ELR (cell line): ENCODE data around the gene CEACAM18.
A peak's percentile ranks its signal among the peaks of the same experiment; 100 is the strongest.
"Not testable (repeated sequence)": the region's sequence is repeated elsewhere in the genome, so short reads cannot be mapped to it uniquely, and the experiment has no call there.

Source experiments
- DNase-seq: peaks from one replicate; pipeline ENCODE4 v3.0.0-alpha.2; 2015; ENCODE audit warnings: low read depth

Gene CEACAM18

DNA sequence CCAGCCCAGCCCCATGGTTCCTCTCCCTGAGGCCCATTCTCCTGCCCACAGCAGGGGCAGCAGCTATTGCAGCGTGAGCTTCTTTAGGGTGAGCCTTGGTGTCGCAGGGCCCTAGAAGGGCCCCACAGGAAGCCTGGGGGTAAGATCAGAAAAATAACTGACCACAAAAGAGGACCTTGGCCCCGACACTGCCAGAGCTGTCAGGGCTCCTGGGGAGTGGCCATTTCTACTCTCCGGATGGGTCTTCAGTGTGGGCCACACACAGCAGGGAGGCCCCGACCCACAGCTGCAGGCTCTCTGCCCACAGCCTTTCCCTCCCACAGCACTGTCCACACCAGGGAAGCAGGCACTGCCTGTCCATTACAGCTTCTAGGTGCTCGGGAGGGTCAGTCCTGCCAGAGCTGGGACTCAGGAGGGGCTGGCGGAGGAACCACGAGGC, 16.6 kb upstream of the CEACAM18 start:
- DNase-seq: no peak

DNA sequence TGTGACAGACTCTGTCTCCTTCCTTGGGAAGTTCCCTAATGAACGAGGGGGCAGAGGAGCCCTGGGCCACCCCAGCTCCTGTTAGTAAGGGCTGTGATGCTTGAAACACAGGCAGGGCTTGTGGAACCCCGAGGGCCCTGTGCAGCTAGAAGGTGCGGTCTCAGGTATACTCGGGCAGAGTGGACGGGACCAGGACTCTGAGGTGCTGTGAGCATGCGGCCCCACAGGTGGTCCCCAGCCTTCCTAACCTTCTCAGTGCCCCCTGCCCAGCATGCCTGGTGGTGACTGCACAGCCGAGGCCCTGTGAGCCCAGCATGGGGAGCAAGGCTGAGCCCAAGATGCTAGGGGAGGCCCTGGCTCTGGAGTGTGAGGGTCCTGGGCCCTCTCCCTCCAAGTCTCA, 16.1 kb upstream of the CEACAM18 start:
- no peak for DNase-seq

DNA sequence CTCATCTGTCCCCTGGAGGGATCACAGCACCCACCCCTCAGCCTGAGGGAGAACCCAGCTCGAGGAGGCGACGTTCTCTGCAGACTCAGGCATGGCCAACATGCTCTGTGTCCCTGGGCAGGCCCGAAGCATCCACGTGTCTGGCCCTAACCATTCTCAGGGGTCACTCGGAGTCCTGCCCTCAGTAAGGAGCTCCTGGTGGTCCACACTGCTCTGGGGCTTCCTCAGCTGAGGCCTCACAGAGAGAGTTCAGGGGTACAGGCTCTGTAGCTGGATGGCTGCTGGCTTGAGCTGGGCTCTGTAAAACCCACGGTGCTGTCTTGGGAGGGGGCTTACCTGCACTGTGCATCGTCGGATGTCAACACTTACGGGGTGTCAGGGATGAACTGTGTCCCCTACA, 15.7 kb upstream of the CEACAM18 start:
- DNase-seq: no peak

DNA sequence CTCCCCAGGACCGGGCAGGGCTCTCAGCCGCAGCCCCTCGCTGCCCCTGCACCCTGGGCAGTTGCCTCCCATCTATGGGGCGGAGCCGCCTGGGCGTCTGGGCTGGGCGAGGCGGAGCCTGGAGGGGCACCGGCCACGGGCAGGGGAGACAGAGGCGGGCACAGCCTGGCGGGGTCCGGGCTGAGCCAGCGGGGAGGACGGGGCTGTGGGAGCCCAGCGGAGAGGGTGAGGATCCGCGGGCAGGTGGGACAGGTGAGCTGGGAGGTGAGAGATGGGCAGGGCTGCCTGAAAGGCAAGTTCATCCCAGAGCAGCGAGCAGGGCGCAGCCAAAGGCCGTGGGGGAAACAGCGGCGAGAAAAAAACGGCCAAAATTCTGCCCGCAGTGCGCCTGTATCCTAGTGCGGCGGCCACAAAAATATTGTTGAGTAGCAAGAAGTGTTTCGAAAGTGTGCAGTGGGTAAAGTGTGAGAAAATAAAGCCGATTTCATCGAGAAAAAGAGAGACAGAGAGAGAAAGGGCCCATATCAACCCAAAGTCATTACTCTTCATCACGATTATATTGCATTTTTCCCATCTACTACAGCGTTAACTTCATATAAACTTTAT, 14.3 kb upstream of the CEACAM18 start:
- not testable (repeated sequence) for DNase-seq

DNA sequence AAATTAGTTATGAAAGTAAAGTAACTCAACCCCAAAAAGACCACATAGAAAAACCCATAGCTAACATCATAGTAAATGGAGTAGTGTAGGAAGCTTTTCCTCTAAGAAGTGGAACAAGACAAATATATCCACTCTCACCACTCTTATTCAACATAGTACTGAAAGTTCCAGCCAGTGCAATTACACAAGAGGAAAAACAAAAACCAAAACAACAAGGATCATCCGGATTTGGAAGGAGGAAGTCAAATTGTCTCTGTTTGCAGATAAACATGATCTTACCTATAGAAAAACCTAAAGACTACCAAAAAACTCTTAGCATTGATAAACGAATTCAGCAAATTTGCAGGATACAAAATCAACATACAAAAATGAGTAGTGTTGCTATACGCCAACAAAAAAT, 11.6 kb upstream of the CEACAM18 start:
- DNase-seq: no peak

DNA sequence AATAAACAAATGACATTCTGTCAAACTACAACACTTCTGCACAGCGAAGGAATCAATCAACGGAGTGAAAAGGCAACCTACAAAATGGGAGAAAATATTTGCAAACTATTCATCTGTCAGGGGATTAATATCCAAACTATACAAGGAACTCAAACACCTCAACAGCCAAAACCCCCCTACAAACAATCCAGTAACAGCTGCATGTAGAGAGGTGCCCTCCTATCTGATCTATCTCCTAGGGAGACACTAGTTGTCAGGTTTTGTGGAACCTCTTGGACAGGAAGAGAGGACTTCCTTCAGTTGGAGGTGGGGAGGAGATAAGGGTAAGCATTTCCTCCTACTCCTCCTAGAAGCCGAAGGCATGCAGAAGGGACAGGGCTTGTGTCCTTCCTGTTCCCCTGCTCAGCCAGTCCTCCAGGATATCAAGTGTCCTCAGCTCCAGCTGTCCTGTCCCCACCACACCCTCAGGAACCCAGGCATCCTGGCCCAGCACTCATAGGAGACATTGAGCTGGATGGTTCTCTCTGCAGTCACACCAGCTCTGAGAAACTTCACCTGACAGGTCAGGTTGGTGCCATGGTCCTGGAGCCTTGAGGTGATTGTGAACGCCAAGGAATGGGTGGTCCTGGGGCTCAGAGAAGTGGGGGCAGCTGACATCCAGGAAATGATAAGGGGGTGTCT, 10.3 kb upstream of the CEACAM18 start:
- DNase-seq: no peak

DNA sequence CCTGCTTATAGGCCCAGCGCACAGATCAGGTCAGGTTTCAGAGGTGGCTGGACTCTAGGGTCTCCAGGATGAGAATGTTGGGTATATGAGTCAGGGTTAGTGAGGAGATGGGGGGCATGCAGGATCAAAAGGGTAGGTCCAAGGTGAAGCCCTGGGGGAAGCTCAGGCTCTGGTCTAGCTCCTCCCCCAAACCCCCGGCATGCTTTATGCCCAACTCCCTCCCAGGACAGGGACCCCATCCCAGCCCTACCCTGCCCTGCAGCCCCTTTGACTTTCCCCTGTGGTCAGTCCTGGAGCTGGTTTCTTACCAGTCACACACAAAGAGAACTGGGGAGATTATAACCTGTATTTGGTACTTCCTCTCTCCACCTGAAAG, 9.8 kb upstream of the CEACAM18 start:
- no peak for DNase-seq

DNA sequence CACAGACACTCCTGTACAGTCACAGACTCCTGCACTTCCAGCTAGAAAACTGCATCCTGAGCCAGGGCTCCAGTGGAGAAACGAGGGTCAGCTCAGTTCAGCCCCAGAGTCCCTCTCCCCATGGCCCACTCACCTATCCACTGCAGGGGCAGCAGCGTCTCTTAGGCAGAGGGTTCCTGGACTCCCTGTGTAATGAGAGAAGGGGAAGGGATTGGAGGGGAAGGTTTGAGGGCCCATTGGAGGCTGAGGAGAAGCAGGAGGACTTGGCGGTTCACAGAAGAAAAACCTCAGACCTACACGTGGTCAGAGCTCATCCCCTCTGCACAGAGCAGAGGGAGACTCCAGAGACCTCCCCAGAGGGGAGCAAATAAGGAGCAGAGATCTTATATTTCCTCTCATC, 9.2 kb upstream of the CEACAM18 start:
- DNase-seq: no peak

DNA sequence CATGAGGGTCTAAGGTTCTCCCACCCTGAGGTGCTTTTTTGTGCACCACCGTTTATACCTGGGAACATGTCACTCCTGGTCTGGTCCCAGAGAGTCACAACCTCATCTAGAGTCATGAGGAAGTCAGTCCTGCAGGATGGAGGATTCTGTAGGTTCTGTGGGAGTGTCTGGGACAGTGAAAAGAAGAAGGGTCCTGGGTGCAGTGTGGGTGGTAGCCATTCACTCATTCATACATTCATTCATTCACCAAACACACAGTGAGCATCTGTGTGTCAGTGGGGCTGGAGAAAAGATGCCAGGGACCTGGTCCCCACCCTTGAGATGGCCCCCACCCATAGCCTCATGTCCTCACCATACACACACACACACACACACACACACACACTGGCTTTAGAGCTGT, 8.7 kb upstream of the CEACAM18 start:
- DNase-seq: no peak

DNA sequence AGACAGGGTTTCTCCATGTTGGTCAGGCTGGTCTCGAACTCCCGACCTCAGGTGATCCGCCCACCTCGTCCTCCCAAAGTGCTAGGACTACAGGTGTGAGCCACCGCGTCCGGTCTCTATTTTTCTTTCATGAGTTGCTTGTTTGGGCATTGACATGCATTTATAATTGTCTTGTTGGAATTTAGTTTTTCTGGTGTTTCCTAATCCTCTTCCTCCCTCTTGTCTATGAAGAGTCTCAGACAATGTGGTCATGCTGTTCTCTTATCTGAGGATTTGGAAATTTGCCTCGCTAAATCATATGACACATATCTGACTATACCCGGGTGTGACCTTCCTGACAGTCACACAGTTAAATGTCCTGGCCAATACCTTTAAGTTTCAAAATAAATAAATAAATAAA, 7.4 kb upstream of the CEACAM18 start:
- DNase-seq: no peak

DNA sequence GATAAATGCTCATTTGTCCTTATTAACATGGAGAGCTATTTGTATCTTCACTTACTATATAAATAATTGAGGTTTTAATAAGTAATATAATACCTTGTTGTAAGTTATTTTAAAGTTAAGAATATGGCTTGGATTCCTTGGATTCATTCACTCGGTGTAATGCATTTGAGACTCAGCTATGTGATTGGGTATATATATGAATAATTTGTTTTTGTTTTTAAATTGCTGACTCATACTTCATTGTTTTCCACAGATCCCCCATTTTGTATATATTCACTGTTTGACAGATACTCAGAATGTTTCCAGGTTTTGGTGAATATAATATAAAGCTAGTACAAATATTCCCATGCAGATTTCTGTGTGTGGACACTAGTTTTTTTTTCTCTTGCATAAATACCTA, 6.8 kb upstream of the CEACAM18 start:
- DNase-seq: no peak

DNA sequence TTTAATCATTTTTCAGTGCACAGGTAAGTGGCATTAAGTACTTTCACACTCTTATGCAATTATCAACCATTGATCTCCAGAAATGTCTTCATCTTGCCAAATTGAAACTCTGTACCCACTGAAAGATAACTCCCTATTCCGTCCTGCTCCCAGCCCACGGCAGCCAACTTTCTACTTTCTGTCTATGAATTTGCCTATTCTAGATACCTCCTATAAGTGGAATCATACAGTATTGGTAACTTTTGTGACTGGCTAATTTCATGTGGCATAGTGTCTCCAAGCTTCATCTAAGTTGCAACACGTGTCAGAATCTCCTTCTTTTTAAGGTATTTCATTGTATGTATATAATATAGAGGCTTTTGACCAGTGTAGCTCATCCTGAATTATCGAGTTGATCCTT, 5.7 kb upstream of the CEACAM18 start:
- DNase-seq: no peak

DNA sequence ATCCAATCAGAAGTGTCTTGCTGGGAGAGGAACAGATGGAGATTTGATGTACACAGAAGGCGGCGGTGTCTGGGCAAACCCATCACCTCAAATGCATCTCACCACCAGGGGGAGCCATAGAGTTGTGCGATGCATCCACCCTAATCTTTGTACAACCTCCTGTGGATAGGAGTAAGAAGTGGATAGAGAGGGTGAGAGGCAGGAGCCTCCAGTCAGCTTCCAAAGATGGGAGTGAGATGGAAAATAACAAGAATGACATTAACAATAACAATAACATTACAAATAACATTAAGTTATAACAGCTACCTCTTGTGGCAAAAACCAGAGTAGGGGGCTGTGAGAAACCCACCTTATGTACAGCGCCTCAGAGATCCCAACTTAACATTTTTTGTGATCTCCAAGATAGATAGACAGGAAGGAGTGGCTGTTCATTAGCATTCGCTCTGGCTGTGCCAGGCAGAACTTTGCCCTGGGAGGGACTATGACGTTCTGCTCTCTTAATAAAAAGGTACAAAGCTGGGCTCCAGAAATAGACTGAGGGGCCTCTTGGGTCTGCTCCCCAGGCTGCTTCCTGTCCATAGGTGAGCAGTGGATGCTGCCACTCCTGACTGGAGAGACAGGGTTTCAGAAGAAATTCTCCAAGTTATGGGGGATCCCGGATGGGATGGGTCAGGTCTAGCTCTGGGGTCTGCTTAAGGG, 5.2 kb upstream of the CEACAM18 start:
- peak; percentile 72 for DNase-seq

DNA sequence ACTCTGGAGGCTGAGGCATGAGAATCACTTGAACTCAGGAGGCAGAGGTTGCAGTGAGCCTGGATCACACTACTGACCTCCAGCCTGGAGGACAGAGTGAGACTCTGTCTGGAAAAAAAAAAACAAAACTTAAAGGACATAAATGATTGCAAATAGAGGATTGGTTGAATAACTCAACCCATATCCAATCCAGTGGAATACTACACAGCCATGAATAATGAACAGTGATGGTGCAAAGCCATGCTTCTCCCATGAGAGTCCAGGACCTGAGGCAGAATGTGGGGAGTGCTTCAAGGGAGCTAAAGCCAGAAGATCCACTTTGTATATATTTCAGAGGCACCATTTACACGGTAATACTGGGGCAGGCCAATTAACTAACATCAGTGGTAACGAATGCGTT, 2.2 kb upstream of the CEACAM18 start:
- no peak for DNase-seq

DNA sequence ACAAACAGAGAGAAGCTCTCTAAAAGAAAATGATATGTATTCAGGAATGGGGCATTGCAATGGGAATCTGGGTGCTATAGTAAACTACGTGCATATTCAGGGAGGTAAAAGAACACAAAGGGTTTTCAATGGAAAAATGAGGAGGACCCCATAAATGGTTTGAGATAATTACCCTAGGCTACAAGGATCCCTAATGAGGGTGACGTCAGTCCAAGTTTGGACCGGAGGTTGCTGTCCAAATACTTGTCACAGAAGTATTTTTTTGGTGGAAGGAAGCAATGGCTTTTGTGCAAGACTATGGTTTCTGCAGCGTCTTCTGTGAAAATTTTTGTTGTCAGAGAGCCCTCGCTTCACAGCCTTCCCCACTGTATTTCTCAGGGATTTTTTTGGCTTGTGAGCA, 995 bp upstream of the CEACAM18 start:
- no peak for DNase-seq

DNA sequence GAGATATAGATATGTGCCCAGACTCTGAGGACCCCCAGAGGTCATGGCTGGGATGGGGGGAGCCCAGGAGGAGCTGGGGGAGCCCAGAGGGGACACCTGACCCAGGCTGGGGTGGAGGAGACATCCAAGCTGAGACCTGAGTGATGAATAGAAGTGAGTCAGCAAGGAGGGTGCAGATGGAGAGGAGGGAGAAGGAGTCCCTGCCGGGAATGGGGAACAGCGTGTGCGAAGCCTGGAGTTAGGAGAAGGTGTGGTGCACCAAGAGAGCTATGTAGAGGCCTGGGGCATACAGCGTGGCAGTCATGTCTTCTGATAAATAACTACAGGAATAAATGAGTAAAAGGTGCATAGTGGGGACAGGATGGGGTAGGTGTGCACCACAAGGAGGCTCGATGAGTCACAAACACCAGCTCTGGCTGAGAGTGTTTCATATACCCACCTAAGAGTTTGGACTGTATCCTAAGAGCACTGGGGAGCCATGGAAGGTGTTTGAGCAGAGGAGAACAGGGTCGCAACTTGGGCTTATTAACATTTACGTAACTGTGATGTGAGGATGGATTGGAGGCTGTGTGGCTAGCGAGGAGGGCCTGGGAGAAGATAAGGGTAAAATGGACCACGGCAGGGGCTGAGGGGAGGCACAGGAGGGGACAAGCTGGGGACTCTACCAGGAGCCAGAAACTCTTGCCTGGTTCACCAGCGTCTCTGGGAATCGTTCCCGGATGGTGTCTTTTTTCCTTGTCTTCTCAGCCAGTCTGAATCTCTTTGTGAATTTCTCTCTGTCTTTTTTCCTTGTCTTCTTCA, 1.4 kb downstream of the CEACAM18 start:
- DNase-seq: no peak

DNA sequence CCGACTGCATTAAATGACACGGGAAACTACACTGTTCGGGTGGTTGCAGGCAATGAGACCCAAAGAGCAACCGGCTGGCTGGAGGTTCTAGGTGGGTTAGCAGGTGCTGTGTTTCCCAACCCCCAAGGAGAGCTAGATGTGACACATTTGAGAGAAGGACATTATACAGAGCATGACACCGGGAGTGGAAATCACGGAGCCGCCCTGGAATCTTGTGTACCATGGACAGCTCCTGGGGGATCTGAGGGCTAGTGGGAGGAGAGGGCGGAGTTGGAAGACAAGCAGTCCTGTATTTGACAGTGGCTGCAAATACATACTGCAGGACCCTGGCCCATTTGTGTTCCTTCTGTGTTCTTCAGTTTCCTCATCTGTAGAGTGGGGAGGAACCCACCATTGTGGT, 2.3 kb downstream of the CEACAM18 start:
- peak; percentile 10 for DNase-seq

DNA sequence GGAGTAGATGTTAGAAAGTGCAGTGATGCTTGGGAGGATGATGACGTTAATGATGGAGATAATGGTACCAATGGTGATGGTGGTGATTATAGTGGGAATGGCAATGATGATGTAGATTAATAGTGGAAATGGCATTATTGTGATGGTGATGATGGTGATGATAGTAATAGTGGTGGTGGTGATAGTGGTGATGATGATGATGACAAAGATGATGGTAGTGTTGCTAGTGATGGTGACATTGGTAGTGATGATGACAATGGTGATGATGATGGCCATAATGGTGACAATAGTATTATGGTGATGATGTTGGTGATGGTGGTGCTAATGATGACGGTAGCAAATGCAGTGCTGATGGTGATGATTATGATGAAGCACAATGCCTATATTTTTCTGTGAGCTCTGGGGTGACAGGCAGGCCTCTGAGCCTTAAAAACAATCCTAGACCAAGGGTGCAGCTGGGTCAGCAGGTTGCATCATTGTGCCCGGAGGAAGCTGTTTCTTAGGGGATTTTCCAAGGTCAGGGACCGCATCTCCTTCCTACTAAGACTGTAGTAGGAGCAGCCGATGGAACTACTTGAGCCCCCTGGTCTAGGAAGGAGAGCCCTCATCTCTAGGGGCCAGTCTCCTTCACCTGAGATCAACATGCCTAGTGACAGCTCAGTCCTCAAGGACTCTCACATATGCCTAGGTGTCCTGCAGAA, 7.8 kb downstream of the CEACAM18 start:
- no peak for DNase-seq

DNA sequence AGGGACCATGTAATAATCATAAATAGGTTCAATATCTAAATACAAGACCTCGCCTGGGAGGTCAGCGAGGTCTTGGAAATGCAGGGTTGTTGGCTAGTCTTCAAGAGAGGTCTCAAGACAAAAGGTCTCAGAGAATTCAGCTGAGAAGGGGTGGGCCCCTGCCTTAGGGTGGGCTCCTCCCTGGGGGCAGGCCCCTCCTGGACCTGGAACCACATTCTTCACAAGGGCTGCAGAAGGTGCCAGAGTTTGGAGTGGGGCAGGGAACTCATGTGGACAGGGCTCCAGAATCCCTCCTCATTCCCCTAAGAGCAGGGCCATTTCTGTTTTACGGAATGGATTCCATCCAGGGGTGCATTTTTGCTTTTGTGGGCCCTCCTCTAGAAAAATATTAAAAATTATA, 10.2 kb downstream of the CEACAM18 start:
- DNase-seq: no peak

DNA sequence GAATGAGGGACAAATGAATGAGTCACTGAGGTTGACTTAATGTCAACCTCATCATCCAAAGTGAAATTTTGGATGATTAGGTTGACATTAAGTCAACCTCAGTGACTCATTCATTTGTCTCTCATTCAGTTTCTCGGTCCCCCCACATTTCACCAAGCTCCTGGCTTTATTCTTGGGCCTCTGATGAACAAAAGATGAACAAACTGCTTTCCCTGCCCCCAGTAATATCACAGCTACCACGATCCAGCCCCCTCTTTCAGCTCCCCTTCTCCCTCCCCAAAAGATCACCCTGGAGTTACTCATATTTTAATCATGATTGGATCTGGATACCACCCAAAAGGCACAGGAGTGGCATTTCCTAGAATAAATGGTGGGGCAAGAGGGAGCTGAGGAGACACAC, 10.8 kb downstream of the CEACAM18 start:
- DNase-seq: no peak

DNA sequence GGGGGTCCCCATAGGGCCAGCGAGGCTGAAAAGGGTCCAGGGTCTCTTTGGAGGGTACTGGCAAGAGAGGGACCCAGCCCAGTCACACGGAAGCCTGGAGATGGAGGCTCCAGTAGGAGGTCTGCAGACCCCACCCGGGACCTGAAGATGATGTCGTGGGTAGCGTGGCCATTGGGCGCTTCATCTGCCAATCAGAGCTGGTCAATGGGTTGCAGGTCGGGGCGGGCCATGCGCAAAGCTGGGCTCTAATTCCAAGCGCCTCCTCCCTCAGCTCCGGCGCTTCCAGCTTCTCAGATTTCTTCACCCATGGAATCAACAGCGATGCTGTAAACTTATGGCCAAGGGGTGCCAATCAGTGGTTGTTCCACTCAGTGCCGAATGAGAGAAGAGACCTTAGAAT, 12.3 kb downstream of the CEACAM18 start:
- no peak for DNase-seq

DNA sequence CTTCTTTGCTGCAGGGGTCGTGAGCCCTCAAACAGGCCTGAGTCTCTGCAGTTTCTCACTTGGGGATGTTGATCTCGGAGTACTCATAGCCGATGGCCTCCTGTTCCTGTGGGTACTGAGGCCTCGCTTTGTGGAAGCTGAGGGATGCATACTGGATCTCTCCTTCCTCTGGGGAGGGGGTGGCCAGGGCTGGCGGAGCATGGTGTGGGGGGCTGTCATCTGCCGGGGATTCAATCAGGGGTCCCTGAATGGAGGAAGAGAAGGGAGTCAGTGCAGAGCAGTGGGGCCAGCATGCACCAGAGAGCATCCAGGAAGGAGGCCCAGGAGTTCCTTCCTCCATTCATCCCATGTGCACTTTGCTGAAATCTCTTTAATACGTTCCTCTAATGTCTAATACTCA, 13.2 kb downstream of the CEACAM18 start:
- no peak for DNase-seq
